Mesothelial cell of epicardium (in vitro differentiated cells): Measurements from ENCODE around the gene KDM5B. TPM values are rescaled to one million over a fixed set of nuclear protein-coding genes. Genes with fewer than 3 reads are reported as not detected.

ENCODE experiments used
- DNase-seq, 2 experiments: peaks; one replicate each; pipeline ENCODE4 v3.0.0; 2021; ENCODE audit warnings: low spot score in 2 of 2; ENCODE audit not compliant: unreplicated experiment in 2 of 2
- H3K27ac Mint-ChIP-seq: 2 replicates; pipeline ENCODE4 v1.8.0; 2021; ENCODE audit warnings: mixed read lengths
- H3K27me3 Mint-ChIP-seq: 2 replicates; pipeline ENCODE4 v1.8.0; 2021; ENCODE audit warnings: low read depth, mixed read lengths
- H3K36me3 Mint-ChIP-seq: 2 replicates; pipeline ENCODE4 v1.8.0; 2021; ENCODE audit warnings: mixed read lengths
- H3K4me1 Mint-ChIP-seq: 2 replicates; pipeline ENCODE4 v1.8.0; 2021; ENCODE audit warnings: mixed read lengths
- H3K4me3 Mint-ChIP-seq: 2 replicates; pipeline ENCODE4 v1.8.0; 2021; ENCODE audit warnings: mild to moderate bottlenecking, moderate library complexity, mixed read lengths
- H3K9me3 Mint-ChIP-seq: 2 replicates; pipeline ENCODE4 v1.8.0; 2021; ENCODE audit warnings: mixed read lengths
- CTCF ChIP-seq: fragments of 200-600 bp; sonication (generic); IDR thresholded peaks from one replicate; pipeline ENCODE4 v1.5.0; 2021; ENCODE audit warnings: antibody characterized with exemption; ENCODE audit not compliant: unreplicated experiment
- total RNA-seq: library from RNA; stranded (reverse); gene quantifications from 3 replicates; pipeline ENCODE4 v1.2.1, GENCODE V29; 2021

KDM5B gene
- total RNA-seq, 1 donor from 2014 or later = 265 TPM

GRCh38 chr1:202708456-202709275 lies 99.6 kb downstream of the KDM5B start:
- Mint-ChIP-seq H3K4me1 (peaks cover 9% of the 10 kb centered on the region), H3K4me3 (peak overlapping the region; percentile 68), H3K27me3 (peaks cover 94% of the 10 kb centered on the region), H3K9me3 (no peaks in the 10 kb centered on the region), H3K27ac (no peak overlapping the region), H3K36me3 (no peaks in the 10 kb centered on the region)
- no peak for DNase-seq
- TF ChIP-seq CTCF = no peak

GRCh38 chr1:202706851-202707250 lies 101.4 kb downstream of the KDM5B start:
- Mint-ChIP-seq H3K27ac (no peak overlapping the region), H3K9me3 (no peaks in the 10 kb centered on the region), H3K4me3 (no peak overlapping the region), H3K4me1 (peaks cover 9% of the 10 kb centered on the region), H3K36me3 (no peaks in the 10 kb centered on the region), H3K27me3 (peaks cover 97% of the 10 kb centered on the region)
- DNase-seq = no peak
- TF ChIP-seq CTCF = no peak

- Mint-ChIP-seq H3K4me1 (peaks cover 4% of the 10 kb centered on the region), H3K27ac (no peak overlapping the region), H3K27me3 (peaks cover 96% of the 10 kb centered on the region), H3K4me3 (no peak overlapping the region), H3K9me3 (no peaks in the 10 kb centered on the region), H3K36me3 (no peaks in the 10 kb centered on the region)
- no peak for DNase-seq
- no peak for TF ChIP-seq CTCF
Measured at GRCh38 chr1:202704601-202705000, 103.6 kb downstream of the KDM5B start.

GRCh38 chr1:202703191-202703590 lies 105.0 kb downstream of the KDM5B start:
- Mint-ChIP-seq H3K27me3 (peaks cover 93% of the 10 kb centered on the region), H3K27ac (no peak overlapping the region), H3K36me3 (no peaks in the 10 kb centered on the region), H3K4me1 (no peaks in the 10 kb centered on the region), H3K4me3 (no peak overlapping the region), H3K9me3 (no peaks in the 10 kb centered on the region)
- no peak for TF ChIP-seq CTCF
- no peak for DNase-seq

GRCh38 chr1:202702088-202702487 lies 106.1 kb downstream of the KDM5B start:
- no peaks in the 10 kb centered on the region for H3K4me1 Mint-ChIP-seq

More at GRCh38 chr1:202702088-202702487, 106.1 kb downstream of the KDM5B start:
- Mint-ChIP-seq H3K36me3 (no peaks in the 10 kb centered on the region), H3K27ac (no peak overlapping the region), H3K9me3 (no peaks in the 10 kb centered on the region), H3K4me3 (no peak overlapping the region), H3K27me3 (peaks cover 86% of the 10 kb centered on the region)
- no peak for DNase-seq
- TF ChIP-seq CTCF = no peak
